Measurements from ENCODE around the gene ITFG2.

Gene ITFG2

GRCh38 chr12:2842948-2843347 is 30.5 kb downstream of the ITFG2 start:
- no peaks in the 10 kb centered on the region for H3K27me3 ChIP-seq (replicated peaks; ENCODE audit: control insufficient read depth, insufficient read depth, low read length, poor library complexity, severe bottlenecking)
- H3K9me3 ChIP-seq (ENCODE audit: control insufficient read depth, low read length): no peaks in the 10 kb centered on the region
- no peak overlapping the region for H3K27ac ChIP-seq (ENCODE audit: insufficient read depth, low read length, poor library complexity, severe bottlenecking)
- no peak for DNase-seq
- no peak overlapping the region for H3K4me3 ChIP-seq (ENCODE audit: insufficient read depth, low read depth, low read length, poor library complexity, severe bottlenecking)
- peaks cover 27% of the 10 kb centered on the region for H3K36me3 ChIP-seq (ENCODE audit: control insufficient read depth, insufficient read depth, low read length)
- H3K4me1 ChIP-seq (ENCODE audit: control insufficient read depth, insufficient read depth, low read length, poor library complexity, severe bottlenecking): no peaks in the 10 kb centered on the region

- H3K27ac ChIP-seq (ENCODE audit: insufficient read depth, low read length, poor library complexity, severe bottlenecking): no peak overlapping the region
- no peaks in the 10 kb centered on the region for H3K4me1 ChIP-seq (ENCODE audit: control insufficient read depth, insufficient read depth, low read length, poor library complexity, severe bottlenecking)
- H3K27me3 ChIP-seq (replicated peaks; ENCODE audit: control insufficient read depth, insufficient read depth, low read length, poor library complexity, severe bottlenecking): no peaks in the 10 kb centered on the region
- DNase-seq: no peak
- no peak overlapping the region for H3K4me3 ChIP-seq (ENCODE audit: insufficient read depth, low read depth, low read length, poor library complexity, severe bottlenecking)
- no peaks in the 10 kb centered on the region for H3K9me3 ChIP-seq (ENCODE audit: control insufficient read depth, low read length)
- peaks cover 21% of the 10 kb centered on the region for H3K36me3 ChIP-seq (ENCODE audit: control insufficient read depth, insufficient read depth, low read length)
Observed at GRCh38 chr12:2844786-2845185, 32.3 kb downstream of the ITFG2 start.

- no peak overlapping the region for H3K27ac ChIP-seq (ENCODE audit: insufficient read depth, low read length, poor library complexity, severe bottlenecking)
- no peaks in the 10 kb centered on the region for H3K9me3 ChIP-seq (ENCODE audit: control insufficient read depth, low read length)
- H3K36me3 ChIP-seq (ENCODE audit: control insufficient read depth, insufficient read depth, low read length): peaks cover 21% of the 10 kb centered on the region
- no peak overlapping the region for H3K4me3 ChIP-seq (ENCODE audit: insufficient read depth, low read depth, low read length, poor library complexity, severe bottlenecking)
- H3K27me3 ChIP-seq (replicated peaks; ENCODE audit: control insufficient read depth, insufficient read depth, low read length, poor library complexity, severe bottlenecking): no peaks in the 10 kb centered on the region
- no peak for DNase-seq
- H3K4me1 ChIP-seq (ENCODE audit: control insufficient read depth, insufficient read depth, low read length, poor library complexity, severe bottlenecking): no peaks in the 10 kb centered on the region
Observed at GRCh38 chr12:2845280-2845679, 32.8 kb downstream of the ITFG2 start.

GRCh38 chr12:2851931-2852330 is 39.5 kb downstream of the ITFG2 start:
- Histone ChIP-seq H3K27ac (ENCODE audit: insufficient read depth, low read length, poor library complexity, severe bottlenecking) (no peak overlapping the region), H3K4me1 (ENCODE audit: control insufficient read depth, insufficient read depth, low read length, poor library complexity, severe bottlenecking) (no peaks in the 10 kb centered on the region), H3K27me3 (replicated peaks; ENCODE audit: control insufficient read depth, insufficient read depth, low read length, poor library complexity, severe bottlenecking) (no peaks in the 10 kb centered on the region), H3K36me3 (ENCODE audit: control insufficient read depth, insufficient read depth, low read length) (peaks cover 8% of the 10 kb centered on the region), H3K4me3 (ENCODE audit: insufficient read depth, low read depth, low read length, poor library complexity, severe bottlenecking) (no peak overlapping the region), H3K9me3 (ENCODE audit: control insufficient read depth, low read length) (no peaks in the 10 kb centered on the region)
- no peak for DNase-seq

GRCh38 chr12:2853626-2854025 is 41.2 kb downstream of the ITFG2 start:
- H3K4me3 ChIP-seq (ENCODE audit: insufficient read depth, low read depth, low read length, poor library complexity, severe bottlenecking): no peak overlapping the region
- H3K27ac ChIP-seq (ENCODE audit: insufficient read depth, low read length, poor library complexity, severe bottlenecking): no peak overlapping the region
- no peaks in the 10 kb centered on the region for H3K9me3 ChIP-seq (ENCODE audit: control insufficient read depth, low read length)
- DNase-seq: peak in 1 of 3 donors; percentile 10
- H3K36me3 ChIP-seq (ENCODE audit: control insufficient read depth, insufficient read depth, low read length): peaks cover 11% of the 10 kb centered on the region
- no peaks in the 10 kb centered on the region for H3K4me1 ChIP-seq (ENCODE audit: control insufficient read depth, insufficient read depth, low read length, poor library complexity, severe bottlenecking)
- no peaks in the 10 kb centered on the region for H3K27me3 ChIP-seq (replicated peaks; ENCODE audit: control insufficient read depth, insufficient read depth, low read length, poor library complexity, severe bottlenecking)

GRCh38 chr12:2854669-2855453 is 42.4 kb downstream of the ITFG2 start:
- H3K9me3 ChIP-seq (ENCODE audit: control insufficient read depth, low read length): no peaks in the 10 kb centered on the region
- H3K27me3 ChIP-seq (replicated peaks; ENCODE audit: control insufficient read depth, insufficient read depth, low read length, poor library complexity, severe bottlenecking): no peaks in the 10 kb centered on the region
- no peak overlapping the region for H3K4me3 ChIP-seq (ENCODE audit: insufficient read depth, low read depth, low read length, poor library complexity, severe bottlenecking)
- no peaks in the 10 kb centered on the region for H3K4me1 ChIP-seq (ENCODE audit: control insufficient read depth, insufficient read depth, low read length, poor library complexity, severe bottlenecking)
- no peak overlapping the region for H3K27ac ChIP-seq (ENCODE audit: insufficient read depth, low read length, poor library complexity, severe bottlenecking)
- no peak for DNase-seq
- H3K36me3 ChIP-seq (ENCODE audit: control insufficient read depth, insufficient read depth, low read length): peaks cover 10% of the 10 kb centered on the region

DNA sequence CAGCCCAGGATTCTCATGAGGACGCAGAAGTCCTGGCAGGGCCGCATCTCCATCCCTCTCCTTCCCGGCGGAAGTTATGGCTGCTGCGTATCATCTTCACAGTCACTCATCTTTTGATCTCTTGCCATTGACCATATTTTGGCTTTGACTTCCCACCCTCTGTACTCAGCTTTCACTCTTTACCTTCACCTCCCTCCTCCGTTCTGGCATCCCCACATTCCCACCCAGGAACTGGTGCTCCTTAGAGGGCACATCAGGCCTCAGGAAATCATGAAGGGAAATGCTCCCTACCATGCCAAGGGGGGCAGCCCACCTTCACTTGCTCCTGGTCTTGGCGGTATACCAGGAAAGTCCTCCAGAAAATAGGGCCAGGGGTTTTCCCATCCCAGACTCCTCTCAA is 43.1 kb downstream of the ITFG2 start:
- H3K4me3 ChIP-seq (ENCODE audit: insufficient read depth, low read depth, low read length, poor library complexity, severe bottlenecking): no peak overlapping the region
- no peak for DNase-seq
- peaks cover 10% of the 10 kb centered on the region for H3K36me3 ChIP-seq (ENCODE audit: control insufficient read depth, insufficient read depth, low read length)
- no peaks in the 10 kb centered on the region for H3K9me3 ChIP-seq (ENCODE audit: control insufficient read depth, low read length)
- no peaks in the 10 kb centered on the region for H3K4me1 ChIP-seq (ENCODE audit: control insufficient read depth, insufficient read depth, low read length, poor library complexity, severe bottlenecking)
- H3K27ac ChIP-seq (ENCODE audit: insufficient read depth, low read length, poor library complexity, severe bottlenecking): no peak overlapping the region
- H3K27me3 ChIP-seq (replicated peaks; ENCODE audit: control insufficient read depth, insufficient read depth, low read length, poor library complexity, severe bottlenecking): no peaks in the 10 kb centered on the region

DNA sequence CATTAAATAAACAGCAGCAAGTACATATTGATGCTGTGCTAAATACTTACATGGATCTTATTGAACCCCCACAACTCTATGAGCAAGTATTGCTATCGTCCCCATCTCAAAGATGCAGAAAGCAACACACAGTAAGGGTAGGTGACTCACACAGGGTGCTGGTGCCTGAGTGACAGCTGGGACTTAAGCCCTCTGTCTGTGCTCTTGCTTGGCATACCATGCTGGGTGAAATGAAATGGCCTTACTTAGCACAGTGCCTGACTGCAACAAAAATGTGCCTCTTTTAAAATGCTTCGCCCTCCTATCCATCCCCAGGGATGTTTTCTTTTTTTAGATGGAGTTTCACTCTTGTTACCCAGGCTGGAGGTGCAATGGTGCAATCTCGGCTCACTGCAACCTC is 43.6 kb downstream of the ITFG2 start:
- Histone ChIP-seq H3K4me1 (ENCODE audit: control insufficient read depth, insufficient read depth, low read length, poor library complexity, severe bottlenecking) (no peaks in the 10 kb centered on the region), H3K36me3 (ENCODE audit: control insufficient read depth, insufficient read depth, low read length) (peaks cover 10% of the 10 kb centered on the region), H3K27ac (ENCODE audit: insufficient read depth, low read length, poor library complexity, severe bottlenecking) (no peak overlapping the region), H3K9me3 (ENCODE audit: control insufficient read depth, low read length) (no peaks in the 10 kb centered on the region), H3K27me3 (replicated peaks; ENCODE audit: control insufficient read depth, insufficient read depth, low read length, poor library complexity, severe bottlenecking) (no peaks in the 10 kb centered on the region), H3K4me3 (ENCODE audit: insufficient read depth, low read depth, low read length, poor library complexity, severe bottlenecking) (no peak overlapping the region)
- DNase-seq: no peak

DNA sequence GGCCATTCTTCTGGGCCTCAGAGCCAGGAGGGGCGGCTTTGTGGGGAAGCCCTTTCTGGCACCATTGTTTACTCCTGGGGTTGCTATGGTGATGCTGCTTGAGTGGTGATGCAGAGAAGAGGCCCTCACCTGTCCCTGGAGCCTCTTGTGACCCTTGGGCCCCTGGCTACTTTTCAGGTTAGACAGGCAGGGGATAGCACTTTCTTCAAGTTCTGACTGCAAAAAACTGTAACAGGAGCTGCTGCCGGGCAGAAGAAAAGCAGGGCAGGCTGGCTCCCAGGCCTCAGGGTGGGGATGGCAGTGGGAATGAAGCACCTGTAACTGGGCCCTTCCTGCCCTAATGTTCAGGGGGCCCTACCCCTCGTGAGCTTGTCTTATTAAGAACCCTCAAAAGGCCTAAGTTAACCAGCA is 44.6 kb downstream of the ITFG2 start, which contains the start of gene TEX52:
TEX52 (minus strand) TSS at position 19 of the 411 bp plus-strand sequence; CDS start at position 6, 13 bp downstream.
- H3K36me3 ChIP-seq (ENCODE audit: control insufficient read depth, insufficient read depth, low read length): peaks cover 10% of the 10 kb centered on the region
- H3K27ac ChIP-seq (ENCODE audit: insufficient read depth, low read length, poor library complexity, severe bottlenecking): no peak within 1 kb of the TSS
- no peaks in the 10 kb centered on the region for H3K4me1 ChIP-seq (ENCODE audit: control insufficient read depth, insufficient read depth, low read length, poor library complexity, severe bottlenecking)
- H3K9me3 ChIP-seq (ENCODE audit: control insufficient read depth, low read length): no peaks in the 10 kb centered on the region
- H3K4me3 ChIP-seq (ENCODE audit: insufficient read depth, low read depth, low read length, poor library complexity, severe bottlenecking): no peak within 1 kb of the TSS
- no peak for DNase-seq
- no peaks in the 10 kb centered on the region for H3K27me3 ChIP-seq (replicated peaks; ENCODE audit: control insufficient read depth, insufficient read depth, low read length, poor library complexity, severe bottlenecking)

GRCh38 chr12:2857576-2857975 is 45.1 kb downstream of the ITFG2 start:
- Histone ChIP-seq H3K27me3 (replicated peaks; ENCODE audit: control insufficient read depth, insufficient read depth, low read length, poor library complexity, severe bottlenecking) (no peaks in the 10 kb centered on the region), H3K4me1 (ENCODE audit: control insufficient read depth, insufficient read depth, low read length, poor library complexity, severe bottlenecking) (no peaks in the 10 kb centered on the region), H3K9me3 (ENCODE audit: control insufficient read depth, low read length) (no peaks in the 10 kb centered on the region), H3K36me3 (ENCODE audit: control insufficient read depth, insufficient read depth, low read length) (peaks cover 10% of the 10 kb centered on the region), H3K4me3 (ENCODE audit: insufficient read depth, low read depth, low read length, poor library complexity, severe bottlenecking) (no peak overlapping the region), H3K27ac (ENCODE audit: insufficient read depth, low read length, poor library complexity, severe bottlenecking) (no peak overlapping the region)
- DNase-seq: no peak

Measured in effector memory CD4-positive, alpha-beta T cell (primary cell).